ENCODE measurements around the gene PLIN3.
"Not testable (repeated sequence)": the region's sequence is repeated elsewhere in the genome, so short reads cannot be mapped to it uniquely, and the experiment has no call there.

PLIN3 gene

DNA sequence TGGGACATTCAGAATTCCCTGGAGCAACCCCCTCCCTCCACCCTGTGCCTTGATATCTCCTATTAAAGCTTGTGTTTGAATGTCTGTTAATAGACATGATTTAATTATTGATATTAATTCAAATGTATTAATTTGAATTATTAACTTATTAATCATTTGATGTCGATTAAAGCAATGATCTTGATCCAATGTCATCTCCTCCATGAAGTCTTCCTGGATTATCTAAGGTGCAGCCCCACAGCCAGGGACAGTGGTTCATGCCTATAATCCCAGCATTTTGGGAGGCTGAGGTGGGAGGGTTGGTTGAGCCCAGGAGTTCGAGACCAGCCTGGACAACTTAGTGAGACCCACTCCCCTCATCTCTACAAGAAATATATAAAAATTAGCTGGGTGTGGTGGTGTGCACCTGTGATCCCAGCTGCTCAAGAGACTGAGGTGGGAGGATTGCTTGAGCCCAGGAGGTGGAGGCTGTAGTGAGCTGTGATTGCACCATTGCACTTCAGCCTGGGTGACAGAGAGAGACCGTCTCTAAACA, 66.3 kb downstream of the PLIN3 start:
- no peak overlapping the region for H3K9ac ChIP-seq (ENCODE audit: low read length)
- H2BK15ac ChIP-seq (replicated peaks; ENCODE audit: low read depth) = no peak overlapping the region
- H3K79me2 ChIP-seq (ENCODE audit: control insufficient read depth, insufficient read depth, low read length) = peaks cover 3% of the 10 kb centered on the region
- H3K56ac ChIP-seq (ENCODE audit: low read length) = no peak overlapping the region
- WGBS (ENCODE audit: extremely low coverage, insufficient coverage, low lambda C conversion rate) = no CpG with 5 or more reads among the region's 3 CpGs
- no peaks in the 10 kb centered on the region for H3K4me1 ChIP-seq (ENCODE audit: control insufficient read depth, low read depth, low read length)
- H3K27ac ChIP-seq (ENCODE audit: low read depth, low read length) = no peak overlapping the region
- H3K4me2 ChIP-seq (ENCODE audit: low read length) = no peak overlapping the region
- H4K5ac ChIP-seq (ENCODE audit: low read length) = no peak overlapping the region
- DNase-seq = no peak
- H3K36me3 ChIP-seq (ENCODE audit: control insufficient read depth, insufficient read depth, low read length) = peaks cover 2% of the 10 kb centered on the region
- no peak overlapping the region for H3K18ac ChIP-seq (ENCODE audit: low read length)
- no peak overlapping the region for H3K4ac ChIP-seq (ENCODE audit: low read depth, low read length)
- H2BK5ac ChIP-seq (ENCODE audit: low read length) = no peak overlapping the region
- no peaks in the 10 kb centered on the region for H3K27me3 ChIP-seq (ENCODE audit: insufficient read depth, low read length, poor library complexity)
- no peak overlapping the region for H2AK5ac ChIP-seq (ENCODE audit: low read length)
- peaks cover 3% of the 10 kb centered on the region for H3K79me1 ChIP-seq (ENCODE audit: low read length)
- H3K4me3 ChIP-seq (ENCODE audit: low read length) = no peak overlapping the region
- H2BK120ac ChIP-seq (ENCODE audit: low read depth, low read length) = no peak overlapping the region
- no peak overlapping the region for H4K8ac ChIP-seq (ENCODE audit: low read depth, low read length)
- no peak overlapping the region for H3K23ac ChIP-seq (ENCODE audit: low read length)

GRCh38 chr19:4800591-4801081, 66.8 kb downstream of the PLIN3 start:
- H2BK5ac ChIP-seq (ENCODE audit: low read length) = no peak overlapping the region
- H4K5ac ChIP-seq (ENCODE audit: low read length) = no peak overlapping the region
- peaks cover 3% of the 10 kb centered on the region for H3K79me2 ChIP-seq (ENCODE audit: control insufficient read depth, insufficient read depth, low read length)
- H3K36me3 ChIP-seq (ENCODE audit: control insufficient read depth, insufficient read depth, low read length) = peaks cover 2% of the 10 kb centered on the region
- no CpG with 5 or more reads among the region's 23 CpGs for WGBS (ENCODE audit: extremely low coverage, insufficient coverage, low lambda C conversion rate)
- no peak overlapping the region for H3K56ac ChIP-seq (ENCODE audit: low read length)
- H2AK5ac ChIP-seq (ENCODE audit: low read length) = no peak overlapping the region
- no peak overlapping the region for H3K23ac ChIP-seq (ENCODE audit: low read length)
- no peaks in the 10 kb centered on the region for H3K4me1 ChIP-seq (ENCODE audit: control insufficient read depth, low read depth, low read length)
- no peak overlapping the region for H3K4ac ChIP-seq (ENCODE audit: low read depth, low read length)
- H3K4me3 ChIP-seq (ENCODE audit: low read length) = no peak overlapping the region
- H2BK120ac ChIP-seq (ENCODE audit: low read depth, low read length) = no peak overlapping the region
- H4K8ac ChIP-seq (ENCODE audit: low read depth, low read length) = no peak overlapping the region
- H3K27ac ChIP-seq (ENCODE audit: low read depth, low read length) = no peak overlapping the region
- H3K27me3 ChIP-seq (ENCODE audit: insufficient read depth, low read length, poor library complexity) = no peaks in the 10 kb centered on the region
- peaks cover 3% of the 10 kb centered on the region for H3K79me1 ChIP-seq (ENCODE audit: low read length)
- DNase-seq = no peak
- no peak overlapping the region for H3K9ac ChIP-seq (ENCODE audit: low read length)
- no peak overlapping the region for H2BK15ac ChIP-seq (replicated peaks; ENCODE audit: low read depth)
- H3K18ac ChIP-seq (ENCODE audit: low read length) = no peak overlapping the region
- no peak overlapping the region for H3K4me2 ChIP-seq (ENCODE audit: low read length)

- Histone ChIP-seq H2BK15ac (replicated peaks; ENCODE audit: low read depth) (no peak overlapping the region), H3K56ac (ENCODE audit: low read length) (no peak overlapping the region), H3K9ac (ENCODE audit: low read length) (no peak overlapping the region), H3K27ac (ENCODE audit: low read depth, low read length) (no peak overlapping the region), H3K79me1 (ENCODE audit: low read length) (peaks cover 8% of the 10 kb centered on the region), H3K27me3 (ENCODE audit: insufficient read depth, low read length, poor library complexity) (no peaks in the 10 kb centered on the region), H3K23ac (ENCODE audit: low read length) (no peak overlapping the region), H3K18ac (ENCODE audit: low read length) (no peak overlapping the region), H3K4me3 (ENCODE audit: low read length) (no peak overlapping the region), H2BK120ac (ENCODE audit: low read depth, low read length) (no peak overlapping the region), H3K4me2 (ENCODE audit: low read length) (no peak overlapping the region), H3K4ac (ENCODE audit: low read depth, low read length) (no peak overlapping the region), H4K5ac (ENCODE audit: low read length) (no peak overlapping the region), H3K36me3 (ENCODE audit: control insufficient read depth, insufficient read depth, low read length) (peaks cover 4% of the 10 kb centered on the region), H4K8ac (ENCODE audit: low read depth, low read length) (no peak overlapping the region), H2AK5ac (ENCODE audit: low read length) (no peak overlapping the region), H3K79me2 (ENCODE audit: control insufficient read depth, insufficient read depth, low read length) (peaks cover 36% of the 10 kb centered on the region), H2BK5ac (ENCODE audit: low read length) (no peak overlapping the region), H3K4me1 (ENCODE audit: control insufficient read depth, low read depth, low read length) (no peaks in the 10 kb centered on the region)
- no peak for DNase-seq
- no CpG with 5 or more reads among the region's 9 CpGs for WGBS (ENCODE audit: extremely low coverage, insufficient coverage, low lambda C conversion rate)
These were observed 72.1 kb downstream of the PLIN3 start for GRCh38 chr19:4795400-4795799.

- no peak for DNase-seq
- peaks cover 4% of the 10 kb centered on the region for H3K36me3 ChIP-seq (ENCODE audit: control insufficient read depth, insufficient read depth, low read length)
- peaks cover 36% of the 10 kb centered on the region for H3K79me2 ChIP-seq (ENCODE audit: control insufficient read depth, insufficient read depth, low read length)
- H3K27me3 ChIP-seq (ENCODE audit: insufficient read depth, low read length, poor library complexity) = no peaks in the 10 kb centered on the region
- no peak overlapping the region for H2BK120ac ChIP-seq (ENCODE audit: low read depth, low read length)
- WGBS (ENCODE audit: extremely low coverage, insufficient coverage, low lambda C conversion rate) = no CpG with 5 or more reads among the region's 11 CpGs
- H3K9ac ChIP-seq (ENCODE audit: low read length) = no peak overlapping the region
- H3K18ac ChIP-seq (ENCODE audit: low read length) = no peak overlapping the region
- no peak overlapping the region for H3K23ac ChIP-seq (ENCODE audit: low read length)
- H3K4me2 ChIP-seq (ENCODE audit: low read length) = no peak overlapping the region
- H3K4me3 ChIP-seq (ENCODE audit: low read length) = no peak overlapping the region
- H3K4me1 ChIP-seq (ENCODE audit: control insufficient read depth, low read depth, low read length) = no peaks in the 10 kb centered on the region
- H3K56ac ChIP-seq (ENCODE audit: low read length) = no peak overlapping the region
- no peak overlapping the region for H2BK15ac ChIP-seq (replicated peaks; ENCODE audit: low read depth)
- H2BK5ac ChIP-seq (ENCODE audit: low read length) = no peak overlapping the region
- no peak overlapping the region for H4K8ac ChIP-seq (ENCODE audit: low read depth, low read length)
- H4K5ac ChIP-seq (ENCODE audit: low read length) = no peak overlapping the region
- peaks cover 8% of the 10 kb centered on the region for H3K79me1 ChIP-seq (ENCODE audit: low read length)
- no peak overlapping the region for H3K4ac ChIP-seq (ENCODE audit: low read depth, low read length)
- no peak overlapping the region for H2AK5ac ChIP-seq (ENCODE audit: low read length)
- no peak overlapping the region for H3K27ac ChIP-seq (ENCODE audit: low read depth, low read length)
These were observed 72.5 kb downstream of the PLIN3 start for GRCh38 chr19:4794971-4795370.

GRCh38 chr19:4793278-4793677, 74.2 kb downstream of the PLIN3 start:
- no CpG with 5 or more reads among the region's 19 CpGs for WGBS (ENCODE audit: extremely low coverage, insufficient coverage, low lambda C conversion rate)
- H3K18ac ChIP-seq (ENCODE audit: low read length); H2BK120ac ChIP-seq (ENCODE audit: low read depth, low read length); H3K56ac ChIP-seq (ENCODE audit: low read length); H3K9ac ChIP-seq (ENCODE audit: low read length); H3K23ac ChIP-seq (ENCODE audit: low read length); H3K79me1 ChIP-seq (ENCODE audit: low read length); H2BK15ac ChIP-seq (replicated peaks; ENCODE audit: low read depth); DNase-seq; H3K4me3 ChIP-seq (ENCODE audit: low read length); H3K27me3 ChIP-seq (ENCODE audit: insufficient read depth, low read length, poor library complexity); H3K36me3 ChIP-seq (ENCODE audit: control insufficient read depth, insufficient read depth, low read length); H3K27ac ChIP-seq (ENCODE audit: low read depth, low read length); H4K8ac ChIP-seq (ENCODE audit: low read depth, low read length); H3K4me1 ChIP-seq (ENCODE audit: control insufficient read depth, low read depth, low read length); H2BK5ac ChIP-seq (ENCODE audit: low read length); H3K4me2 ChIP-seq (ENCODE audit: low read length); H4K5ac ChIP-seq (ENCODE audit: low read length); H3K4ac ChIP-seq (ENCODE audit: low read depth, low read length); H2AK5ac ChIP-seq (ENCODE audit: low read length): not testable (repeated sequence)
- H3K79me2 ChIP-seq (ENCODE audit: control insufficient read depth, insufficient read depth, low read length) = peaks cover 36% of the 10 kb centered on the region

- H3K79me2 ChIP-seq (ENCODE audit: control insufficient read depth, insufficient read depth, low read length) = peaks cover 36% of the 10 kb centered on the region
- H3K4ac ChIP-seq (ENCODE audit: low read depth, low read length); H3K27ac ChIP-seq (ENCODE audit: low read depth, low read length); H4K8ac ChIP-seq (ENCODE audit: low read depth, low read length); H3K36me3 ChIP-seq (ENCODE audit: control insufficient read depth, insufficient read depth, low read length); H2BK120ac ChIP-seq (ENCODE audit: low read depth, low read length); H3K4me3 ChIP-seq (ENCODE audit: low read length); H3K27me3 ChIP-seq (ENCODE audit: insufficient read depth, low read length, poor library complexity); H3K4me2 ChIP-seq (ENCODE audit: low read length); H3K18ac ChIP-seq (ENCODE audit: low read length); H3K79me1 ChIP-seq (ENCODE audit: low read length); H2BK15ac ChIP-seq (replicated peaks; ENCODE audit: low read depth); H3K56ac ChIP-seq (ENCODE audit: low read length); H4K5ac ChIP-seq (ENCODE audit: low read length); DNase-seq; H2AK5ac ChIP-seq (ENCODE audit: low read length); H3K9ac ChIP-seq (ENCODE audit: low read length); H2BK5ac ChIP-seq (ENCODE audit: low read length); H3K4me1 ChIP-seq (ENCODE audit: control insufficient read depth, low read depth, low read length); H3K23ac ChIP-seq (ENCODE audit: low read length): not testable (repeated sequence)
- no CpG with 5 or more reads among the region's 24 CpGs for WGBS (ENCODE audit: extremely low coverage, insufficient coverage, low lambda C conversion rate)
These were observed 74.6 kb downstream of the PLIN3 start for GRCh38 chr19:4792866-4793195.
